ENCODE results near the gene PAX2. TPM values are rescaled to one million over a fixed set of nuclear protein-coding genes. Genes with fewer than 3 reads are reported as not detected.

The PAX2 gene
- total RNA-seq, 1 experiment from 2014 or later: not detected

GRCh38 chr10:100730725-100731406 is 14.5 kb upstream of the PAX2 start:
- no peaks in the 10 kb centered on the region for H3K9me3 ChIP-seq (ENCODE audit: low read depth, low read length, poor library complexity, severe bottlenecking)
- H3K4me3 ChIP-seq (ENCODE audit: low read depth, low read length, poor library complexity, severe bottlenecking): peak overlapping the region; percentile 22
- intact Hi-C loops (cut with micrococcal nuclease; ENCODE audit: unreplicated experiment): no loop called here
- no peak overlapping the region for H3K27ac ChIP-seq (ENCODE audit: low read depth, low read length, poor library complexity, severe bottlenecking)
- peaks cover 19% of the 10 kb centered on the region for H3K4me1 ChIP-seq (ENCODE audit: insufficient read depth, low read length, poor library complexity, severe bottlenecking)
- ChIA-PET CTCF (no interaction called here), POLR2A (ENCODE audit: low non-redundant PET) (no interaction called here)
- TF ChIP-seq CTCF (conservative IDR thresholded peaks at IDR 0.05; ENCODE audit: low read depth, low read length) (no peak), EZH2 (IDR thresholded peaks at IDR 0.05; ENCODE audit: borderline replicate concordance, low read depth, low read length, poor library complexity, severe bottlenecking) (peak; percentile 96)
- H3K27me3 ChIP-seq (replicated peaks; ENCODE audit: insufficient read depth, low read depth, low read length, poor library complexity): peaks cover 97% of the 10 kb centered on the region
- H3K36me3 ChIP-seq (ENCODE audit: insufficient read depth, low read length, poor library complexity, severe bottlenecking): no peaks in the 10 kb centered on the region
- no TSS peak for BruUV-seq (replicated peaks)
- DNase-seq (ENCODE audit: low spot score): no peak

GRCh38 chr10:100731407-100732240 is 13.8 kb upstream of the PAX2 start:
- TF ChIP-seq EZH2 (IDR thresholded peaks at IDR 0.05; ENCODE audit: borderline replicate concordance, low read depth, low read length, poor library complexity, severe bottlenecking) (no peak), CTCF (conservative IDR thresholded peaks at IDR 0.05; ENCODE audit: low read depth, low read length) (no peak)
- H3K36me3 ChIP-seq (ENCODE audit: insufficient read depth, low read length, poor library complexity, severe bottlenecking): no peaks in the 10 kb centered on the region
- ChIA-PET CTCF (no interaction called here), POLR2A (ENCODE audit: low non-redundant PET) (no interaction called here)
- intact Hi-C loops (cut with micrococcal nuclease; ENCODE audit: unreplicated experiment): no loop called here
- H3K27ac ChIP-seq (ENCODE audit: low read depth, low read length, poor library complexity, severe bottlenecking): no peak overlapping the region
- BruUV-seq (replicated peaks): no TSS peak
- no peak overlapping the region for H3K4me3 ChIP-seq (ENCODE audit: low read depth, low read length, poor library complexity, severe bottlenecking)
- H3K9me3 ChIP-seq (ENCODE audit: low read depth, low read length, poor library complexity, severe bottlenecking): no peaks in the 10 kb centered on the region
- peaks cover 97% of the 10 kb centered on the region for H3K27me3 ChIP-seq (replicated peaks; ENCODE audit: insufficient read depth, low read depth, low read length, poor library complexity)
- H3K4me1 ChIP-seq (ENCODE audit: insufficient read depth, low read length, poor library complexity, severe bottlenecking): peaks cover 19% of the 10 kb centered on the region
- DNase-seq (ENCODE audit: low spot score): no peak

GRCh38 chr10:100732241-100732596 is 13.2 kb upstream of the PAX2 start:
- ChIA-PET POLR2A (ENCODE audit: low non-redundant PET) (no interaction called here), CTCF (no interaction called here)
- Histone ChIP-seq H3K36me3 (ENCODE audit: insufficient read depth, low read length, poor library complexity, severe bottlenecking) (no peaks in the 10 kb centered on the region), H3K4me3 (ENCODE audit: low read depth, low read length, poor library complexity, severe bottlenecking) (no peak overlapping the region), H3K9me3 (ENCODE audit: low read depth, low read length, poor library complexity, severe bottlenecking) (no peaks in the 10 kb centered on the region), H3K4me1 (ENCODE audit: insufficient read depth, low read length, poor library complexity, severe bottlenecking) (peaks cover 19% of the 10 kb centered on the region), H3K27me3 (replicated peaks; ENCODE audit: insufficient read depth, low read depth, low read length, poor library complexity) (peaks cover 100% of the 10 kb centered on the region), H3K27ac (ENCODE audit: low read depth, low read length, poor library complexity, severe bottlenecking) (no peak overlapping the region)
- no peak for DNase-seq (ENCODE audit: low spot score)
- no peak for TF ChIP-seq EZH2 (IDR thresholded peaks at IDR 0.05; ENCODE audit: borderline replicate concordance, low read depth, low read length, poor library complexity, severe bottlenecking)
- TF ChIP-seq CTCF (conservative IDR thresholded peaks at IDR 0.05; ENCODE audit: low read depth, low read length): no peak
- BruUV-seq (replicated peaks): no TSS peak
- intact Hi-C loops (cut with micrococcal nuclease; ENCODE audit: unreplicated experiment): no loop called here
